ENCODE measurements around the gene LINC01488.

LINC01488 gene

DNA sequence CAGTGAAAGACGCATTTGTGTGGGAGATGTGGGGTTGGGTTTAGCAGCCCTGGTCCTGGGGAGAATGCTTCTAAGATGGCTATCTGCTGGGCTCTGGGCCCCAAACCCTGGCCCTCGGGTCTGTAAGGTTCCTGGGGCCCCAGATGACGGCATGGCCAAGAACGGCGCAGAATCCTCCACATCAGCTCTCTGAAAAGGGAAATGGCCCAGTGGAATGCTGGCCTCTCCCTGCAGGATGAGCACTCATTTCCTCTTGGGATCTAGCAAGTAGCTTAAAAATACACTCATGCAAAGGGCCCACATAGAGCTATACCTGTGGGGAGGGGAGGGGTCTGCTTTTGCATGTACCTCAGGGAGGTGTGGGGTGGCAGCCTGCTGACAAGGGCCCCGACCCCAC lies 37.5 kb upstream of the LINC01488 start:
- no peaks in the 10 kb centered on the region for H3K9me2 ChIP-seq (replicated peaks; ENCODE audit: insufficient read depth, low read length)
- H3K4me3 ChIP-seq (ENCODE audit: insufficient read depth, low read length, poor library complexity, severe bottlenecking), result no peak overlapping the region
- no peaks in the 10 kb centered on the region for H3K79me2 ChIP-seq (ENCODE audit: insufficient read depth, low read length)
- H3K27ac ChIP-seq (ENCODE audit: low read depth, low read length), result no peak overlapping the region
- H3K9me3 ChIP-seq (ENCODE audit: insufficient read depth, low read length), result no peaks in the 10 kb centered on the region
- no peaks in the 10 kb centered on the region for H3K36me3 ChIP-seq (ENCODE audit: low read length)
- no peak overlapping the region for H3K4me2 ChIP-seq (ENCODE audit: low read depth, low read length, poor library complexity, severe bottlenecking)
- no peaks in the 10 kb centered on the region for H3K27me3 ChIP-seq (ENCODE audit: low read length)
- no peaks in the 10 kb centered on the region for H4K20me1 ChIP-seq (ENCODE audit: low read depth, low read length)
- no peaks in the 10 kb centered on the region for H3F3A ChIP-seq (ENCODE audit: insufficient read depth)
- no peak for TF ChIP-seq EZH2phosphoT487 (conservative IDR thresholded peaks at IDR 0.05; ENCODE audit: low read length)
- TF ChIP-seq, protein P1, sequence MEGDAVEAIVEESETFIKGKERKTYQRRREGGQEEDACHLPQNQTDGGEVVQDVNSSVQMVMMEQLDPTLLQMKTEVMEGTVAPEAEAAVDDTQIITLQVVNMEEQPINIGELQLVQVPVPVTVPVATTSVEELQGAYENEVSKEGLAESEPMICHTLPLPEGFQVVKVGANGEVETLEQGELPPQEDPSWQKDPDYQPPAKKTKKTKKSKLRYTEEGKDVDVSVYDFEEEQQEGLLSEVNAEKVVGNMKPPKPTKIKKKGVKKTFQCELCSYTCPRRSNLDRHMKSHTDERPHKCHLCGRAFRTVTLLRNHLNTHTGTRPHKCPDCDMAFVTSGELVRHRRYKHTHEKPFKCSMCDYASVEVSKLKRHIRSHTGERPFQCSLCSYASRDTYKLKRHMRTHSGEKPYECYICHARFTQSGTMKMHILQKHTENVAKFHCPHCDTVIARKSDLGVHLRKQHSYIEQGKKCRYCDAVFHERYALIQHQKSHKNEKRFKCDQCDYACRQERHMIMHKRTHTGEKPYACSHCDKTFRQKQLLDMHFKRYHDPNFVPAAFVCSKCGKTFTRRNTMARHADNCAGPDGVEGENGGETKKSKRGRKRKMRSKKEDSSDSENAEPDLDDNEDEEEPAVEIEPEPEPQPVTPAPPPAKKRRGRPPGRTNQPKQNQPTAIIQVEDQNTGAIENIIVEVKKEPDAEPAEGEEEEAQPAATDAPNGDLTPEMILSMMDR (IDR thresholded peaks at IDR 0.05; ENCODE audit: insufficient read depth, low read length, poor library complexity, severe bottlenecking), result no peak
- no peak overlapping the region for H3K9ac ChIP-seq (ENCODE audit: low read length)
- no peak overlapping the region for H2AFZ ChIP-seq (ENCODE audit: low read depth, low read length, severe bottlenecking)

GRCh38 chr11:69444381-69445130 lies 36.9 kb upstream of the LINC01488 start:
- Histone ChIP-seq H3K9me3 (ENCODE audit: insufficient read depth, low read length) (no peaks in the 10 kb centered on the region), H3K79me2 (ENCODE audit: insufficient read depth, low read length) (no peaks in the 10 kb centered on the region), H3K27me3 (ENCODE audit: low read length) (no peaks in the 10 kb centered on the region), H2AFZ (ENCODE audit: low read depth, low read length, severe bottlenecking) (no peak overlapping the region), H3K4me3 (ENCODE audit: insufficient read depth, low read length, poor library complexity, severe bottlenecking) (no peak overlapping the region), H3K36me3 (ENCODE audit: low read length) (no peaks in the 10 kb centered on the region), H3K4me2 (ENCODE audit: low read depth, low read length, poor library complexity, severe bottlenecking) (no peak overlapping the region), H3F3A (ENCODE audit: insufficient read depth) (no peaks in the 10 kb centered on the region), H3K9me2 (replicated peaks; ENCODE audit: insufficient read depth, low read length) (no peaks in the 10 kb centered on the region), H3K27ac (ENCODE audit: low read depth, low read length) (no peak overlapping the region), H4K20me1 (ENCODE audit: low read depth, low read length) (no peaks in the 10 kb centered on the region), H3K9ac (ENCODE audit: low read length) (no peak overlapping the region)
- TF ChIP-seq, protein P1 (IDR thresholded peaks at IDR 0.05; ENCODE audit: insufficient read depth, low read length, poor library complexity, severe bottlenecking), result no peak
- no peak for TF ChIP-seq EZH2phosphoT487 (conservative IDR thresholded peaks at IDR 0.05; ENCODE audit: low read length)

DNA sequence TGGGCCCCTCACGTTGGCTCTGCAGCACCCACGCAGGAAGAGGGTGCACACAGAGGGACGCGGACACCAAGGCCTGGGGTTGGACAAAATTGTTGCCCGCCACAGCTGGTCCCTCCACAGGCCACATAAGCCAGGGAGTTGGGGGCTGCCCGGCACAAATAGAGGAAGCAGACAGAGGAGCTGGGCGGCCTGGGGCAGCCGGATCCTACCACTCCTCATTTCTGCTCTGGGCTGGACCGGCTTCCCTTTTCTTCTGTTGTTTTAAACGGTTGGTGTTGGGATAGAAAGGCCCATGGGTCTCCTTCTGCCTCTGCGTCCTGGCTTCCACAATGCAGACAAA lies 36.4 kb upstream of the LINC01488 start:
- Histone ChIP-seq H3K27me3 (ENCODE audit: low read length) (no peaks in the 10 kb centered on the region), H2AFZ (ENCODE audit: low read depth, low read length, severe bottlenecking) (no peak overlapping the region), H3K79me2 (ENCODE audit: insufficient read depth, low read length) (no peaks in the 10 kb centered on the region), H3F3A (ENCODE audit: insufficient read depth) (no peaks in the 10 kb centered on the region), H3K9ac (ENCODE audit: low read length) (no peak overlapping the region), H3K36me3 (ENCODE audit: low read length) (no peaks in the 10 kb centered on the region), H3K4me2 (ENCODE audit: low read depth, low read length, poor library complexity, severe bottlenecking) (no peak overlapping the region), H3K4me3 (ENCODE audit: insufficient read depth, low read length, poor library complexity, severe bottlenecking) (no peak overlapping the region), H4K20me1 (ENCODE audit: low read depth, low read length) (no peaks in the 10 kb centered on the region), H3K9me3 (ENCODE audit: insufficient read depth, low read length) (no peaks in the 10 kb centered on the region), H3K27ac (ENCODE audit: low read depth, low read length) (no peak overlapping the region), H3K9me2 (replicated peaks; ENCODE audit: insufficient read depth, low read length) (no peaks in the 10 kb centered on the region)
- TF ChIP-seq, protein P1 (IDR thresholded peaks at IDR 0.05; ENCODE audit: insufficient read depth, low read length, poor library complexity, severe bottlenecking), result no peak
- TF ChIP-seq EZH2phosphoT487 (conservative IDR thresholded peaks at IDR 0.05; ENCODE audit: low read length), result no peak

Data from SU-DHL-6 (cell line).